ENCODE measurements around the gene HES4.

HES4 gene

GRCh38 chr1:999725-1000356 is at the start of gene HES4:
HES4 (minus strand) TSS chr1:1000097; CDS start chr1:999973, 124 bp downstream.
- DNase-seq, result peak; percentile 62

GRCh38 chr1:1048765-1049164 is 48.9 kb upstream of the HES4 start:
- no peak for DNase-seq

- DNase-seq, result no peak
Observed at GRCh38 chr1:1047963-1048362, 48.1 kb upstream of the HES4 start.

- DNase-seq, result no peak
Observed at GRCh38 chr1:1047407-1047806, 47.5 kb upstream of the HES4 start.

GRCh38 chr1:1046767-1047166 is 46.9 kb upstream of the HES4 start:
- no peak for DNase-seq

- DNase-seq, result no peak
Observed at GRCh38 chr1:1046243-1046642, 46.3 kb upstream of the HES4 start.

- no peak for DNase-seq
Observed at GRCh38 chr1:1045129-1045528, 45.2 kb upstream of the HES4 start.

- no peak for DNase-seq
Observed at GRCh38 chr1:1044455-1045078, 44.7 kb upstream of the HES4 start.

GRCh38 chr1:1043921-1044320 is 44.0 kb upstream of the HES4 start:
- DNase-seq, result no peak

GRCh38 chr1:1043411-1043810 is 43.5 kb upstream of the HES4 start:
- no peak for DNase-seq

- no peak for DNase-seq
Observed at GRCh38 chr1:1042835-1043234, 42.9 kb upstream of the HES4 start.

GRCh38 chr1:1041873-1042272 is 42.0 kb upstream of the HES4 start:
- DNase-seq, result no peak

GRCh38 chr1:1041092-1041523 is 41.2 kb upstream of the HES4 start:
- DNase-seq, result no peak

GRCh38 chr1:1040004-1040991 is 40.4 kb upstream of the HES4 start:
- DNase-seq, result peak; percentile 81

GRCh38 chr1:1039145-1039910 is 39.4 kb upstream of the HES4 start:
- DNase-seq, result no peak

- no peak for DNase-seq
Observed at GRCh38 chr1:1038694-1039093, 38.8 kb upstream of the HES4 start.

GRCh38 chr1:1037366-1038327 is 37.8 kb upstream of the HES4 start:
- no peak for DNase-seq

- no peak for DNase-seq
Observed at GRCh38 chr1:1035291-1035943, 35.5 kb upstream of the HES4 start.

GRCh38 chr1:1034439-1034781 is 34.5 kb upstream of the HES4 start:
- DNase-seq, result no peak

GRCh38 chr1:1033731-1034438 is 34.0 kb upstream of the HES4 start:
- DNase-seq, result peak; percentile 12
